HepG2 (cell line): ENCODE results near the gene GPC6.

Source experiments
- CTCF ChIP-seq: sonication (generic); formaldehyde crosslinking; IDR thresholded peaks from 2 replicates; pipeline ENCODE4 v1.5.0; 2020; ENCODE audit warnings: mild to moderate bottlenecking, missing genetic modification reagents, moderate library complexity
- JUND ChIP-seq: sonication (generic); formaldehyde crosslinking; IDR thresholded peaks from 2 replicates; pipeline ENCODE4 v1.8.0; 2022; ENCODE audit warnings: mild to moderate bottlenecking, missing genetic modification reagents
- MAFK ChIP-seq, 2 experiments: IDR thresholded peaks in 1 of 2; conservative IDR thresholded peaks in 1 of 2; 2 replicates each; pipeline ENCODE4 v1.6.1; 2011; ENCODE audit warnings: improper control_type of control experiment in 2 of 2, low read length in 2 of 2
- MAX ChIP-seq: IDR thresholded peaks from 2 replicates; pipeline ENCODE4 v1.6.1; 2012; ENCODE audit warnings: inconsistent platforms
- MIER2 ChIP-seq: IDR thresholded peaks from 2 replicates; pipeline ENCODE4 v1.6.1; 2016; ENCODE audit warnings: missing biosample characterization, missing genetic modification reagents
- MXI1 ChIP-seq: IDR thresholded peaks from 3 replicates; pipeline ENCODE4 v1.6.1; 2012; ENCODE audit warnings: low read depth, low read length, inconsistent platforms, borderline replicate concordance
- NKX3-1 ChIP-seq: sonication (generic); formaldehyde crosslinking; IDR thresholded peaks from 2 replicates; pipeline ENCODE4 v1.5.0; 2020; ENCODE audit warnings: missing genetic modification reagents
- ZNF160 ChIP-seq: sonication (generic); formaldehyde crosslinking; IDR thresholded peaks from 2 replicates; pipeline ENCODE4 v1.8.0; 2022; ENCODE audit warnings: mild to moderate bottlenecking, inconsistent platforms, missing genetic modification reagents
- ZNF431 ChIP-seq: sonication (generic); formaldehyde crosslinking; IDR thresholded peaks from 2 replicates; pipeline ENCODE4 v1.9.0; 2022; ENCODE audit warnings: missing genetic modification reagents, low read depth, mild to moderate bottlenecking, borderline replicate concordance
- ZNF607 ChIP-seq: sonication (generic); formaldehyde crosslinking; IDR thresholded peaks from 2 replicates; pipeline ENCODE4 v1.5.1; 2020; ENCODE audit warnings: missing genetic modification reagents, mild to moderate bottlenecking, borderline replicate concordance
- ZNF839 ChIP-seq: sonication (generic); formaldehyde crosslinking; IDR thresholded peaks from 2 replicates; pipeline ENCODE4 v1.4.0; 2020; ENCODE audit warnings: missing genetic modification reagents, mild to moderate bottlenecking, borderline replicate concordance
- ZNF841 ChIP-seq: sonication (generic); formaldehyde crosslinking; IDR thresholded peaks from 2 replicates; pipeline ENCODE4 v1.8.1; 2023; ENCODE audit warnings: missing genetic modification reagents, borderline replicate concordance

GRCh38 chr13:94311893-94312292 is 1085.3 kb downstream of the GPC6 start:
- TF ChIP-seq JUND (CRISPR knock-in tag) (no peak), MXI1 (no peak), ZNF160 (CRISPR knock-in tag) (no peak), ZNF607 (CRISPR knock-in tag) (no peak), ZNF841 (CRISPR knock-in tag) (no peak), NKX3-1 (CRISPR knock-in tag) (no peak), MAFK (conservative IDR thresholded peaks at IDR 0.05 in 1 of 2, IDR thresholded peaks at IDR 0.05 in 1 of 2; ENCODE audit: low read length in 2 of 2) (no peak), ZNF431 (CRISPR knock-in tag) (no peak), CTCF (no peak), ZNF839 (no peak), MAX (no peak), MIER2 (CRISPR knock-in tag) (no peak)
